Fibroblast of lung (primary cell): Measurements from ENCODE around the gene C17orf50. TPM values are rescaled to one million over a fixed set of nuclear protein-coding genes. Genes with fewer than 3 reads are reported as not detected.

Experiments used
- DNase-seq, 2 donors: peaks; one replicate each; pipeline versions ENCODE4 v3.0.0 to v3.0.0-alpha.2; 2010; ENCODE audit warnings: low read depth in 2 of 2
- H2AFZ ChIP-seq: 2 replicates; pipeline ENCODE4 v1.5.1; 2012; ENCODE audit warnings: low read length, control low read depth, inconsistent platforms
- H3K27ac ChIP-seq: 2 replicates; pipeline ENCODE4 v1.5.1; 2011; ENCODE audit warnings: low read length, control low read depth; ENCODE audit not compliant: insufficient read depth
- H3K27me3 ChIP-seq: 2 replicates; pipeline ENCODE4 v1.5.1; 2011; ENCODE audit warnings: mild to moderate bottlenecking, low read length; ENCODE audit not compliant: control insufficient read depth, insufficient read depth
- H3K36me3 ChIP-seq: 2 replicates; pipeline ENCODE4 v1.5.1; 2011; ENCODE audit warnings: low read length; ENCODE audit not compliant: control insufficient read depth, insufficient read depth
- H3K4me1 ChIP-seq: 2 replicates; pipeline ENCODE4 v1.5.1; 2011; ENCODE audit warnings: low read length; ENCODE audit not compliant: control insufficient read depth, insufficient read depth; ENCODE audit errors: extremely low read depth
- H3K4me2 ChIP-seq: 2 replicates; pipeline ENCODE4 v1.5.1; 2011; ENCODE audit warnings: low read length, control low read depth; ENCODE audit not compliant: insufficient read depth; ENCODE audit errors: extremely low read depth
- H3K4me3 ChIP-seq, 4 experiments: fragments of 200-600 bp in 1 of 4; sonication (generic) in 1 of 4; replicated peaks in 1 of 4; 2 replicates each; pipeline ENCODE4 v1.5.1; 2011 to 2016; ENCODE audit warnings: low read length in 4 of 4, low read depth in 3 of 4, mild to moderate bottlenecking in 3 of 4, control low read depth in 2 of 4, inconsistent platforms in 1 of 4, mixed read lengths in 1 of 4; ENCODE audit not compliant: insufficient read depth in 1 of 4; ENCODE audit errors: control extremely low read depth in 1 of 4
- H3K79me2 ChIP-seq: 2 replicates; pipeline ENCODE4 v1.5.1; 2012; ENCODE audit warnings: mild to moderate bottlenecking, low read length, inconsistent platforms; ENCODE audit not compliant: control insufficient read depth, insufficient read depth
- H3K9ac ChIP-seq: 2 replicates; pipeline ENCODE4 v1.5.1; 2011; ENCODE audit warnings: mild to moderate bottlenecking, low read length, control low read depth; ENCODE audit not compliant: insufficient read depth
- H3K9me3 ChIP-seq: 2 replicates; pipeline ENCODE4 v1.5.1; 2012; ENCODE audit warnings: low read depth, low read length; ENCODE audit not compliant: control insufficient read depth, insufficient read depth
- H4K20me1 ChIP-seq: 2 replicates; pipeline ENCODE4 v1.5.1; 2011; ENCODE audit warnings: low read length; ENCODE audit not compliant: control insufficient read depth, insufficient read depth; ENCODE audit errors: extremely low read depth
- CTCF ChIP-seq, 2 donors: IDR thresholded peaks in 1 of 2; conservative IDR thresholded peaks in 1 of 2; 1 replicate in 1 of 2; 2 replicates in 1 of 2; pipeline ENCODE4 v1.5.1; 2011 to 2012; ENCODE audit warnings: low read length in 2 of 2, control low read depth in 1 of 2, inconsistent platforms in 1 of 2, low read depth in 1 of 2, mild to moderate bottlenecking in 1 of 2
- EZH2 ChIP-seq: IDR thresholded peaks from 2 replicates; pipeline ENCODE4 v1.5.1; 2012; ENCODE audit warnings: low read length, control low read depth, mild to moderate bottlenecking; ENCODE audit errors: missing control alignments
- polyA plus RNA-seq, 2 donors: library from polyadenylated mRNA; depleted of rRNA in 1 of 2; stranded (reverse) in 1 of 2; unstranded in 1 of 2; fragments of >200 nt; gene quantifications; 2 replicates each; pipeline ENCODE4 v1.2.1, GENCODE V29; 2011 to 2012; ENCODE audit warnings: missing spikeins in 1 of 2
- total RNA-seq: library from RNA; depleted of rRNA; stranded (reverse); fragments of >200 nt; gene quantifications from 2 replicates; pipeline ENCODE4 v1.2.1, GENCODE V29; 2014

The C17orf50 gene
- total and polyA plus RNA-seq, 2 donors (not counting 1 experiment from before 2014, with no cell fraction given): not detected

- Histone ChIP-seq H3K79me2 (peaks cover 49% of the 10 kb centered on the region), H3K27me3 (no peaks in the 10 kb centered on the region), H3K9me3 (no peaks in the 10 kb centered on the region), H2AFZ (peak within 1 kb of the TSS; percentile 80), H3K4me2 (peak within 1 kb of the TSS; percentile 92), H3K4me3 (peak within 1 kb of the TSS; percentile 76 to 100 (median 88)), H3K36me3 (no peaks in the 10 kb centered on the region), H3K4me1 (peaks cover 15% of the 10 kb centered on the region), H4K20me1 (no peaks in the 10 kb centered on the region), H3K27ac (peak within 1 kb of the TSS; percentile 85), H3K9ac (peak within 1 kb of the TSS; percentile 99)
- peak; percentile 99 to 100 for DNase-seq
- no peak for TF ChIP-seq EZH2
- peak; percentile 71 to 88 for TF ChIP-seq CTCF (conservative IDR thresholded peaks at IDR 0.05 in 1 of 2, IDR thresholded peaks at IDR 0.05 in 1 of 2; ENCODE audit: low read depth in 1 of 2, low read length in 2 of 2)
Observed at GRCh38 chr17:35808962-35809854, 48.5 kb downstream of the C17orf50 start, which contains the start of gene TAF15. TAF15 (plus strand) TSS chr17:35809484; CDS start chr17:35809570, 86 bp downstream.

GRCh38 chr17:35809855-35810461 is 49.3 kb downstream of the C17orf50 start:
- Histone ChIP-seq H3K27ac (peak overlapping the region; percentile 85), H3K9ac (peak overlapping the region; percentile 99), H3K79me2 (peaks cover 56% of the 10 kb centered on the region), H2AFZ (no peak overlapping the region), H4K20me1 (no peaks in the 10 kb centered on the region), H3K27me3 (no peaks in the 10 kb centered on the region), H3K4me3 (peak overlapping the region; percentile 76 to 100 (median 88)), H3K4me2 (peak overlapping the region; percentile 92), H3K9me3 (no peaks in the 10 kb centered on the region), H3K36me3 (no peaks in the 10 kb centered on the region), H3K4me1 (peaks cover 14% of the 10 kb centered on the region)
- no peak for TF ChIP-seq EZH2
- TF ChIP-seq CTCF (conservative IDR thresholded peaks at IDR 0.05 in 1 of 2, IDR thresholded peaks at IDR 0.05 in 1 of 2; ENCODE audit: low read depth in 1 of 2, low read length in 2 of 2): no peak
- peak in 1 of 2 donors; percentile 39 for DNase-seq

GRCh38 chr17:35811759-35812158 is 51.1 kb downstream of the C17orf50 start:
- Histone ChIP-seq H3K4me3 (peak overlapping the region in 1 of 4 experiments; percentile 100), H3K9ac (no peak overlapping the region), H3K9me3 (no peaks in the 10 kb centered on the region), H3K27me3 (no peaks in the 10 kb centered on the region), H3K4me2 (peak overlapping the region; percentile 23), H4K20me1 (no peaks in the 10 kb centered on the region), H3K79me2 (peaks cover 74% of the 10 kb centered on the region), H3K27ac (no peak overlapping the region), H2AFZ (no peak overlapping the region), H3K4me1 (peaks cover 12% of the 10 kb centered on the region), H3K36me3 (no peaks in the 10 kb centered on the region)
- TF ChIP-seq CTCF (conservative IDR thresholded peaks at IDR 0.05 in 1 of 2, IDR thresholded peaks at IDR 0.05 in 1 of 2; ENCODE audit: low read depth in 1 of 2, low read length in 2 of 2) (no peak), EZH2 (no peak)
- no peak for DNase-seq
